HepG2 (cell line): ENCODE data around the gene HPCAL1. TPM values are rescaled to one million over a fixed set of nuclear protein-coding genes. Genes with fewer than 3 reads are reported as not detected.

Experiments used
- CCDC6 ChIP-seq: sonication (generic); formaldehyde crosslinking; IDR thresholded peaks from 2 replicates; pipeline ENCODE4 v1.8.1; 2022; ENCODE audit warnings: mild to moderate bottlenecking, missing genetic modification reagents, moderate library complexity
- CHD4 ChIP-seq: fragments of 200-600 bp; sonication (generic); IDR thresholded peaks from 2 replicates; pipeline ENCODE4 v1.7.0; 2017; ENCODE audit warnings: mild to moderate bottlenecking, low read length, borderline replicate concordance
- GPBP1L1 ChIP-seq: sonication (generic); formaldehyde crosslinking; IDR thresholded peaks from 2 replicates; pipeline ENCODE4 v1.5.0; 2020; ENCODE audit warnings: mild to moderate bottlenecking, missing genetic modification reagents
- HNF1A ChIP-seq, 2 experiments: sonication (generic) in 1 of 2; formaldehyde crosslinking in 1 of 2; IDR thresholded peaks; 2 replicates each; pipeline versions ENCODE4 v1.4.0 to v1.6.1; 2016 to 2020; ENCODE audit warnings: borderline replicate concordance in 1 of 2, low read depth in 1 of 2, mild to moderate bottlenecking in 1 of 2, missing genetic modification reagents in 1 of 2
- HOXA5 ChIP-seq: sonication (generic); formaldehyde crosslinking; IDR thresholded peaks from 2 replicates; pipeline ENCODE4 v1.4.0; 2020; ENCODE audit warnings: missing genetic modification reagents
- KLF12 ChIP-seq: sonication (generic); formaldehyde crosslinking; IDR thresholded peaks from 2 replicates; pipeline ENCODE4 v1.4.0; 2020; ENCODE audit warnings: missing genetic modification reagents, borderline replicate concordance
- PITX1 ChIP-seq: sonication (generic); formaldehyde crosslinking; IDR thresholded peaks from 2 replicates; pipeline ENCODE4 v1.5.1; 2020; ENCODE audit warnings: mild to moderate bottlenecking, missing genetic modification reagents
- RBM22 ChIP-seq: fragments of 200-400 bp; formaldehyde crosslinking; optimal IDR thresholded peaks from 2 replicates; pipeline ENCODE3; 2017; ENCODE audit warnings: mild to moderate bottlenecking, low read length, moderate library complexity
- ZNF160 ChIP-seq: sonication (generic); formaldehyde crosslinking; IDR thresholded peaks from 2 replicates; pipeline ENCODE4 v1.8.0; 2022; ENCODE audit warnings: mild to moderate bottlenecking, inconsistent platforms, missing genetic modification reagents
- ZNF280D ChIP-seq: sonication (generic); formaldehyde crosslinking; IDR thresholded peaks from 2 replicates; pipeline ENCODE4 v1.5.1; 2020; ENCODE audit warnings: mild to moderate bottlenecking, missing genetic modification reagents
- ZNF768 ChIP-seq: sonication (generic); formaldehyde crosslinking; IDR thresholded peaks from 2 replicates; pipeline ENCODE4 v1.4.0; 2020; ENCODE audit warnings: missing genetic modification reagents
- polyA plus RNA-seq, 8 experiments: library from polyadenylated mRNA; depleted of rRNA in 3 of 8; stranded (reverse) in 7 of 8; unstranded in 1 of 8; fragments of >200 nt; fragmentation: Illumina TruSeq in 4 of 8; extraction: Trizol in 4 of 8; gene quantifications; 2 replicates each; pipeline versions ENCODE4 v1.2.1 to v1.2.3, GENCODE V29; 2011 to 2016; ENCODE audit warnings: low read depth in 4 of 8, missing spikeins in 1 of 8, mixed read lengths in 1 of 8; ENCODE audit not compliant: insufficient read depth in 1 of 8
- total RNA-seq, 5 experiments: library from RNA; depleted of rRNA; stranded (reverse); fragments of >200 nt; fragmentation: Illumina TruSeq; extraction: Trizol; gene quantifications; 2 replicates each; pipeline ENCODE4 v1.2.3, GENCODE V29; 2016; ENCODE audit warnings: low read depth in 1 of 5
- TF ChIP-seq, protein P1 (sequence below): sonication (generic); formaldehyde crosslinking; IDR thresholded peaks from 2 replicates; pipeline ENCODE4 v1.5.0; 2020; ENCODE audit warnings: mild to moderate bottlenecking, missing genetic modification reagents
- TF ChIP-seq, protein P2 (sequence below): sonication (generic); formaldehyde crosslinking; IDR thresholded peaks from 2 replicates; pipeline ENCODE4 v1.8.1; 2022; ENCODE audit warnings: low read depth, mild to moderate bottlenecking, missing genetic modification reagents

The HPCAL1 gene
- total and polyA plus RNA-seq, 2 of the 13 experiments (the other 11 are each of a cell fraction or from before 2014, with no cell fraction given), result 29.5 to 29.9 TPM

DNA sequence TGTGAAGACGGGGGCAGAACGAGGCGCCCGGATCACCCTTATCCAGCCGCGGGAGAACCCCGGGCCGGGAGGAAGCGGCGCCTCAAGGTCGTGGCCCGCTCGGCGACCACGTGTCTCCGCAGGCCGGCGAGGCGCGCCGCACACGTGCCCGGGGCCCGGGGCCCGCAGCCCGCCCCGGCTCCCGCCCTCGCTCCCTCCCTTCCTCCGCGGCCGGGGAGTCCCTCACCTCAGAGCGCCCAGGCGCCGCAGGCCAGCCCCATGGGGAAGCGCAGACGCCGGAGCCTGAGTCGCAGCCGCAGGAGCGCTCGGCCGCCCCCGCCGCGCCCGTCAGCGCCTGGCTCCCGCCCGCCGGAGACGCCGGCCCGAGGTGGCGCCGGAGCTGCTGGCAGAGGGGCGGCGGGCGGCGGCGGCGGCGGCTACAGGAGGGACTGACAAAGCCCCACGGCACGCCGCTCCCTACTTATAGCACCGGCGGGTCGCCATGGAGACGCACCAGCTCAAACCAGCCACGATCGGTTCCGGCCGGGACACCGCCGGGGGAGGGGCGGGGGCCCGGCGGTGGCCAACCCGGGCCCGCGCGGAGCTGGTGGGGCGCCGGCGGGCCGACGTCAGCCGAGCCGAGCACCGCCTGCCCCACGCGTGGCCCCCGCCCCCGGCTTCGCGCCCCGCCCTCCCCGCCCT lies 145.3 kb downstream of the HPCAL1 start, which contains the start of gene ODC1 (continued):
- peak; percentile 99 for TF ChIP-seq CCDC6 (CRISPR knock-in tag)
- no peak for TF ChIP-seq PITX1 (CRISPR knock-in tag)
- peak; percentile 50; the same call in 1 of the 2 replicates for TF ChIP-seq ZNF768 (CRISPR knock-in tag)
- TF ChIP-seq ZNF280D (CRISPR knock-in tag), result no peak
- TF ChIP-seq, protein P1, sequence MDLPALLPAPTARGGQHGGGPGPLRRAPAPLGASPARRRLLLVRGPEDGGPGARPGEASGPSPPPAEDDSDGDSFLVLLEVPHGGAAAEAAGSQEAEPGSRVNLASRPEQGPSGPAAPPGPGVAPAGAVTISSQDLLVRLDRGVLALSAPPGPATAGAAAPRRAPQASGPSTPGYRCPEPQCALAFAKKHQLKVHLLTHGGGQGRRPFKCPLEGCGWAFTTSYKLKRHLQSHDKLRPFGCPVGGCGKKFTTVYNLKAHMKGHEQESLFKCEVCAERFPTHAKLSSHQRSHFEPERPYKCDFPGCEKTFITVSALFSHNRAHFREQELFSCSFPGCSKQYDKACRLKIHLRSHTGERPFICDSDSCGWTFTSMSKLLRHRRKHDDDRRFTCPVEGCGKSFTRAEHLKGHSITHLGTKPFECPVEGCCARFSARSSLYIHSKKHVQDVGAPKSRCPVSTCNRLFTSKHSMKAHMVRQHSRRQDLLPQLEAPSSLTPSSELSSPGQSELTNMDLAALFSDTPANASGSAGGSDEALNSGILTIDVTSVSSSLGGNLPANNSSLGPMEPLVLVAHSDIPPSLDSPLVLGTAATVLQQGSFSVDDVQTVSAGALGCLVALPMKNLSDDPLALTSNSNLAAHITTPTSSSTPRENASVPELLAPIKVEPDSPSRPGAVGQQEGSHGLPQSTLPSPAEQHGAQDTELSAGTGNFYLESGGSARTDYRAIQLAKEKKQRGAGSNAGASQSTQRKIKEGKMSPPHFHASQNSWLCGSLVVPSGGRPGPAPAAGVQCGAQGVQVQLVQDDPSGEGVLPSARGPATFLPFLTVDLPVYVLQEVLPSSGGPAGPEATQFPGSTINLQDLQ (CRISPR knock-in tag), result peak; percentile 90; the same call in 1 of the 2 replicates
- TF ChIP-seq RBM22, result no peak
- no peak for TF ChIP-seq GPBP1L1
- TF ChIP-seq, protein P2, sequence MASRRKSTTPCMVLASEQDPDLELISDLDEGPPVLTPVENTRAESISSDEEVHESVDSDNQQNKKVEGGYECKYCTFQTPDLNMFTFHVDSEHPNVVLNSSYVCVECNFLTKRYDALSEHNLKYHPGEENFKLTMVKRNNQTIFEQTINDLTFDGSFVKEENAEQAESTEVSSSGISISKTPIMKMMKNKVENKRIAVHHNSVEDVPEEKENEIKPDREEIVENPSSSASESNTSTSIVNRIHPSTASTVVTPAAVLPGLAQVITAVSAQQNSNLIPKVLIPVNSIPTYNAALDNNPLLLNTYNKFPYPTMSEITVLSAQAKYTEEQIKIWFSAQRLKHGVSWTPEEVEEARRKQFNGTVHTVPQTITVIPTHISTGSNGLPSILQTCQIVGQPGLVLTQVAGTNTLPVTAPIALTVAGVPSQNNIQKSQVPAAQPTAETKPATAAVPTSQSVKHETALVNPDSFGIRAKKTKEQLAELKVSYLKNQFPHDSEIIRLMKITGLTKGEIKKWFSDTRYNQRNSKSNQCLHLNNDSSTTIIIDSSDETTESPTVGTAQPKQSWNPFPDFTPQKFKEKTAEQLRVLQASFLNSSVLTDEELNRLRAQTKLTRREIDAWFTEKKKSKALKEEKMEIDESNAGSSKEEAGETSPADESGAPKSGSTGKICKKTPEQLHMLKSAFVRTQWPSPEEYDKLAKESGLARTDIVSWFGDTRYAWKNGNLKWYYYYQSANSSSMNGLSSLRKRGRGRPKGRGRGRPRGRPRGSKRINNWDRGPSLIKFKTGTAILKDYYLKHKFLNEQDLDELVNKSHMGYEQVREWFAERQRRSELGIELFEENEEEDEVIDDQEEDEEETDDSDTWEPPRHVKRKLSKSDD, result no peak
- no peak for TF ChIP-seq CHD4
- peak; percentile 95 for TF ChIP-seq ZNF160 (CRISPR knock-in tag)
- no peak for TF ChIP-seq HNF1A (IDR thresholded peaks at IDR 0.05; ENCODE audit: low read depth)
- TF ChIP-seq HNF1A (CRISPR knock-in tag; IDR thresholded peaks at IDR 0.05; ENCODE audit: borderline replicate concordance), result peak; percentile 49
- TF ChIP-seq HOXA5 (CRISPR knock-in tag), result peak; percentile 97; the same call in 1 of the 2 replicates
- peak; percentile 96 for TF ChIP-seq KLF12 (CRISPR knock-in tag)
